GM21619 (cell line): ENCODE measurements around the gene PRKAR1B.

ENCODE experiments used
- ATAC-seq: cut with Tn5 transposase; IDR thresholded peaks from one replicate; pipeline ENCODE4 v1.9.1; 2021; ENCODE audit not compliant: unreplicated experiment

The PRKAR1B gene

DNA sequence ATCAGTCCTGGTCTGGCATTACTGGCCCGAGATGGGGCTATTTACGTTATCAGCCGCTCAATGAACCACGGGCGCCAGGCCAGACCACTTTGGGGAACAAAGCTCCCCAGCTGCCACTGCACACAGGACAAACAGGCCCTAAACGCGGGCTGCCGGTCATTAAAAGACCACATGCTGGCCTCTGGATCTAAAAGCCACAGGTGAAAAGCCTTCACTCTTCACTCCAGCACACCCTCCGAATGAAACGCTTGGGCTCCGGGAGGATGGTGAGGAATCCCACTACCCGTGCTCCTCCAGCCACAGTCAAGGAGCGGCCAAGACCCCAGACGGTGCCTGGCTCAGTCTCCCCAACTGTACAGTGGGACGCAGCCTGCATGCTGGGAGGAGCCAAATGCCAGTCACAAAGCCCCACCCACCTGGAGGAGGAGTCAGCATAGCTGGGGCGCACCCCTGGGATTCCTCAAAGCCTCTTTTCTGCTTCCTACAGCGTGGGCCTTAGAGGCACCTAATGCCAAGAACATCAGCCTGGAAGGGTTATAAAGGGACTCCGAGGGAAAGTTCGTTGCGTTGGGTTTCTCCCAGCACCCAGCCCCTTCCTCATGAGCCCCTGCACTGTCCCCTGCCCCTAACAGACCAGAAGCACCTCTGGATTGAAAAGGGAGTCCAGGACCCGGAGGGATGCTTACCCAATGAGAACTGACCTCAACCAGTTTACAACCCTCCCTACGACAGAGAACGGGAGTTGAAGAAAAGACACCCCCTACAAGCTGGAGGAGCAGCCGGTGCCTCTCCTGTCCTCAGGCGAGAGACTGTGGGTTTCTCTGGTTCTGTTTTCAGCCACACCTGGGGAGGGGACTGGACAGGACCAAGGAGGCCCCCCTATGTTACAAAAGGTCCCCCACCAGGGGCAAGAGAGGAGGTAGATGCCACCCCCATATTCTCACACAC is 212.2 kb downstream of the PRKAR1B start:
- ATAC-seq = no peak

DNA sequence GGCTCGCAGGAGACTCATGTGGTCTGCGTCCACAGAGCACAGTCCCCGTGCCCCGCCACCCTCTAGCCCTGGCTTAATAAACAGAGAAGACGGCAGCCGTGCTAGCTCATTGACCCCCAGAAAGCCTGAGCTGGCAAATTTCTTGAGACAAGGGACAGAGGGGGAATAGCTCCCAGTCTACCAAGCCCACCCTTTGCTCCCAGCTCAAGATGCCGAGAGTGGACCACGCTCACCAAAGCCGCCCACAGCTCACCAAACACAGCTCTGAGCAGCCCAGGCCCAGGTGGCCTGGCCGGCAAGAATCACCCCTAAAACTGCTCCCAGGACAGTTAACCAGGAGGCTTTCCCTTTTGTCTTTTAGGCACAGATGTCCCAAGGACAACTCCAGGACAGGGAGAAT is 212.8 kb downstream of the PRKAR1B start:
- no peak for ATAC-seq

DNA sequence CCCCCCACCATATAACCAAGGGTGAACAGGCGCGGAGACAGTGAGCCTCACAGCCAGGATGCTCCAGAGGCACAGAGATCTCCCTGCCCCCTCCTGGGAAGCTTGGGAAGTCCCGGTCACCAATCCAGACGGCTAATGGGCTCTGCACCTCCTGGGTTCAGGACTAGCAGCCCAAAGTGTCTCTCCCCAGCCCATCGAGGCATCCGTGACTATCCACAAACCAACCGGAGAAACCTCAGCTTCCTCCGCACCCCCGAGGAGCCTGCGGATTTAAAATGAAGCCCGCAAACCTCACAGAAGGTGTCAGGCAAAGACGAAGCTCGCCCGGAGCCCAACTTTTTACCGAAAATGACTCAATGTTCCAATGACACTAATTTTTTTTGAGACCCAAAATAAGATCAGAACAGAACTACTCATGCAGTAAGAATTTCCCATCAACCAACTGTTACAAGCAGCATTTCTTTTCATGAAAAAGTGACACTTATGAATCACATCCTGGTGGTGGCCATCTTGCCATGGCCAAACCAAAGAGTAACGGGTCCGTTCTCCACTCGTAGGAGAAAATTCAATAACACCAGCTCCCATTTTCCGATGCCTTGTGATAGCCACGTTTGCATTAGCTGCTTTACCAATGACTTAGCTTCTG is 213.4 kb downstream of the PRKAR1B start:
- ATAC-seq = no peak

DNA sequence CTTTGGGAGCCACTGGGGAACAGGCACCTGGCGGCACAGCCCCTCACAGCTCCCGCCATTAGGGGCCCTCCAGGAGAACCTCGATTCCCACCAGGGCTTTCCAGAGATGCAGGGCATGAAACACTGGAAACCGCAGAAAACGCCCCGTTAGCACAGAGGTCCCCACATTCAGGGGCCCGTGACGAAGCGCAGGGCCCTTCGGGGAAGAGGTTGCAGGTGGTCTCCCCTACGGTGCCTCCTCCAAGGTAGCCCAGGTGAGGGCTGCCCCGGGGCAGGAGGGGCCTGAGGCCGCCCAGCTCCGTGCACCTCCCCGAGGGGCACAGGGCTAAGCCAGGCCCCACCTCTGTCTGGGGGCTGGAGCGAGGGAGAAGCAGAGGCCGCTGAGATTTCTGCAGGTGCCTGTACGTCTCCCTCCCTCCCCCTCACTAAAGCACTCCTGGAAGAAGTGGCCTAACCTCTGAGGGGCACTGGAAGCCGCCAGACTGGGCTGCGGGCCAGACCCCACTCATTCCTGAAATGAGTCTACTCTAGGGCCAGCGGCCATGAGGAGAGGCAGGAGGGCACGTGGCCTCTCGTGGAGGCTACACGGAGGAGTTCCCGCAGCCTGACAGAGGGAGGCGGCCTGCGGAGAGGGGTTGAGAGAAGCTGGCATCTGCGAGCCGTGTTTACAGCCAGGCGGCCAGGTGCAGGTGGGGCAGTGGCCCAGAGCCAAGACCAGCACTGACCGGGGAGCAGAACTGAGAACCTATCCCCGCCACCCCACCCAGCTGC is 214.4 kb downstream of the PRKAR1B start:
- ATAC-seq = no peak

DNA sequence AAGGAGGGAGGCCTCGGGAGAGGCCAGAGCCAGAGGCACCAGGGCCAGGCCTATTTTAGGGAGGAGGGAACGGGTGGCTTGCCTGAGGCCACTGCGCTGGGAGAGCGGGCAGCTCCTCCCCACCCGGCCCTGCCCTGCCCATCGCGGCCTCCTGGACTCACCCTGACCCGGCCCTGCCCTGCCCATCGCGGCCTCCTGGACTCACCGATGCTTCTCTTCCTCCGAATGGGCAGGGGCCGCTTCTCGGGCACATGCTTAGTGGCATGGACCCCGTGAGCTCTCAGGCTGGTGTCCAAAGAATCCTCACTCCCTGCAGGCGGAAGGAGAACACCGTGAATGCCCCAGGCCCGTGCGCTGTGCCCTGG is 215.0 kb downstream of the PRKAR1B start:
- ATAC-seq = no peak

DNA sequence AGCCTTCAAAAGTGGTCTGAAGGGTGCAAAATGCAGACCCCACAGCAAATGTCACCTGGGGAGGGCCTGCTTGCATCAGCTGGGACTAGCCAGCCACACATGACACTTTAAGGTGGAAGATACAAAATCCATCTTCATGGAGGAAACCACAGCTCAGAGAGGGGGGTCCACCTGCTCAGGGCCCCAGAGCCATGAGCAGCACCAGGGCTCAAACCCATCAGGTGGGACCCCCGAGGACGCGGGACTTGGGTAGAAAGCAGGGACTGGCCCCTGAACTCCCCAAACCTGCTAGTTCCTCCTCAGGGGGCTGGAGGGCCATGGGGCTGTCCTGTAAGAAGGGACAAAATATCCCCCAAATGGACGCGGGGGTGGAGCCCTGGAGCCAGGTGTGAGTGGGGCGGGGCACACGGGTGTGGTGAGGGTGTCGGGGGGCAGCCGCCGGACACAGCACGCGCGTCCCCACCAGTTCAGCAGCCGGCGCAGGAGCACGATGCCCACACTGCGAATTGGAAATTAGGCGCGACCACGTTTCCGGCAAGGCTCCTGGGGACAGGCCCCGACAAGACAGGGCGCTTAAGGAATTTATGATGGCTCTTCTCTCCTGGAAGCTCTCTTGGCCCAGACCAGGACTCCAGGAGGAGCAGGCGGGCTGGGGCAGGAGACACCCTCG is 215.5 kb downstream of the PRKAR1B start:
- no peak for ATAC-seq

DNA sequence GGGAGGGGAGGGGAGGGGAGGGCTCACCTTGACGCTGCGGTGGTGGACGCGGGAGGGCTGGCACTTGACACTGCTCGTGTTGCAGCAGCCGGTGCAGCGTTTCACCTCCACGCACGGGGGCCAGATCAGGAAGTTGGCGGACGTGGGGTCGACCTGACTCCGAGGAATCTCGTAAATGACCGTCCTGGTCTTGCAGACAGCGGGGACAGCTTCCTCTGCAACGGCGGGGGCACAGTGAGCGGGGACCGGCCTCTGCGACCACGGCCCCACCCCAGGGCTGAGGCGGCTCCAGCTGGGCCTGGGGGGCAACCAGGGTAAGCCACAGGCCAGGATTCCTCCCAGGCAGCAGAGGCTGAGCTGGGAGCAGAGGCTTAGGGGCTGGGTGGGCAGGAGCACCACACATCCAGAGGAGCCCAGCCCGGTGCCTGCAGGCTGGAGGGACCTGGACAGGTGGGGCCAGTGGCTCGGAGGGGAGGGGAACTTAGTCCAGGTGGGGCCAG is 216.2 kb downstream of the PRKAR1B start:
- no peak for ATAC-seq

DNA sequence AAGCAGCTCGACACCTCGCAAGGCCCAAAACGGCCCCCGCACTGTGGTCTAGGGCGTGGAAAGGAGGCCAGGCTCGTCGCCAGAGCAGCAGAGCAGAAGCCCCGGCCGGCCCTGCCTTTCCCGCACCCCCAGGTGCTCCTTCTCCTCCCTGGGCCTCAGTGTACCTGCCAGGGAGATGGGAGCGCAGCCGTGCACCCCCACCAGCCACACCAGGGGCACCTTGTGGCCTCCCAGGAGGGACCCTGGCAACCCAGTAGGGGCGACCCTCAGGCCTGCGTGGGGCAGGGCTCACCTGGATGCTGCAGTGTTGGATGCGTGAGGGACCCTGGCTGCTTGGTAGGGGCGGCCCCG is 217.0 kb downstream of the PRKAR1B start:
- no peak for ATAC-seq

DNA sequence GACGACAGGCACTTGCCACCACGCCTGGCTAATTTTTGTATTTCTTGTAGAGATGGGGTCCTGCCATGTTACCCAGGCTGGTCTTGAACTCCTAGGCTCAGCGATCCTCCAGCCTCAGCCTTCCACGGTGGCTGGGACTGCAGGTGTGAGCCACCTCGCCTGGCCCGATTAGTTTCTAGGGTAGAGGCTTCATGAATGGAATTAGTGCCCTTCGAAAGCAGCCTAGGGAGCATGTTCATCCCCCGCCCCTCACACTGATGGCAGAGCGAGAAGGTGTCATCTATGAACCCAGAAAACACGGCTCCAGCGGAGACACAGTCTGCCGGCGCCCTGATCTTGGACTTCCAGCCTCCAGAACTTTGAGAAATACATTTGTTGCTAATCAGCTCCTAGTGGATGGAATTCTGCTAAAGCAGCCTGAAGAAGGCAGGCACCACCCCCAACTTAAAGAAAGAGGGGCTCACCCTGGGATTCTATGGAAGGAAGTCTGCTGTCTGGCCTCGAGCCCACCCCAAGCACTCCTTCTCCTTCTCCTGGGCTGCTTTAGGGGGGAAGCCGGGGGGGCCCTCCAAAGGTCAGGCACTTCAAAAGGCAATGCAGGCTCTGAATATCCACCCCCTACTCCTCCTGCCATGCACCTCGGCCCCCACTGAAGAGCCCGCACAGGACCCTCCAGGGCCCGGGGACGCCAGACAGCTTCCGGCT is 217.5 kb downstream of the PRKAR1B start:
- no peak for ATAC-seq

DNA sequence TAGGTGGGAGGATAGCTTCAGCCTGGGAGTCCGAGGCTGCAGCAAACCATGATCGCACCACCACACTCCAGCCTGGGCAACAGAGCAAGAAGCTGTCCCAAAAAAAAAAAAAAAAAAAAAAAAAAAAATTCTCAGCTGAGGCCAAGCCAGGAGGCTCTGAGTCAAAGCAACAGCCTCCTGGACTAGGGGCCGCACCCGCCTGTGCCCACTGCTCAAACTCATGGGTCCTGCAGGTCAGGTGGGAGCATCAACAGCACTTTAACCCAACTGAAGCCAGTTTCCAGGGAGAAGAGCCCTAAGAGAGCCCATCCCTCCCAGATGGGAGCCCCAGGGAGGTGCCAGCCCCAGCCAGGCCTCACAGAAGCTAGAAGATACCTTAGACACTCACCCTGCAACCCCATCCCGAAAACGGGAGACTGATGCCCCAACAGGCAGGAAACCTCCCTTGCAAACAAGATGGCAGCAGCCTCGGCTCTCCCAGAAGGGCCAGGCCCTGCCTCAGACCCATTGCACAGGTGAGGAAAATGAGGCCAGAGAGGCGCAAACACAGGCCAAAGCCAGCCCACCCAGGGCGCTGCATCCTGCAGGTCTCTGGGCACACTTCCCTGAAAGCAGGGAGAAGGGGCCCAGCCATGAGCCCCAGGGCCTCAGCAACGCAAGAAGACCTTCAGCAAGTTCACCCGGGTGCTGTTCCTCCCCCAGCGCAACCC is 218.5 kb downstream of the PRKAR1B start:
- no peak for ATAC-seq

DNA sequence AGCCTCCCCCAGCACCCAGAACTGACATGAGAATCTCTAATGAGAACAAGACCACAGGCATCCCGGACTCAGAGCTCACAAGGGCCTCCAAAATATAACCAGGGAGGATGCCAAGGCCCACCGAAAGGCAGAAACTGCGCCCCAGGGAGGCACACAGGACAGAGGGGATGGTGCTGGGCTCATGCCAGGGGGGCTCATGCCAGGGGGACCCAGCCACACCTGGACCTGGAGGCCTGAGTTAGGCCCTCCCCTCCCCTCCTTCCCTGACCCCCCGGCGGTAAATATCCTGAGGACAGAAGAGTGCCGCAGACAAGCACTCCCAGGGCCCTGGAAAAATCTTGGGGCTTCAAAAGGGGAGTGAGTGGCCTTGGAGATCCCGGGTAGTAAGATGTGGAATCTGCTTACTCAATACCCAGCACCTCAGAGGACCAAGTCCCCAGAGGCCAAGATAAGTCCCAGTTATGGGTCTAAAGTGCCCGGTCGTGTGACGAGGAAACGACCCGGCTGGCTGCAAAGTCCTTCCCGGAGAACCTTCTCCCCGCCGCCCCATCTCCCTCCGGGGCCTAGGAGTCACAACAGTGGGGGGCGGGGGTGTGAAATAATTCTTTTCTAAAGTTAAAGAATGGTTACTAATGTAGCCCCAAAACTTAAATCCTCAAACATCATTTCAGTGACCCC is 219.3 kb downstream of the PRKAR1B start:
- ATAC-seq = no peak

DNA sequence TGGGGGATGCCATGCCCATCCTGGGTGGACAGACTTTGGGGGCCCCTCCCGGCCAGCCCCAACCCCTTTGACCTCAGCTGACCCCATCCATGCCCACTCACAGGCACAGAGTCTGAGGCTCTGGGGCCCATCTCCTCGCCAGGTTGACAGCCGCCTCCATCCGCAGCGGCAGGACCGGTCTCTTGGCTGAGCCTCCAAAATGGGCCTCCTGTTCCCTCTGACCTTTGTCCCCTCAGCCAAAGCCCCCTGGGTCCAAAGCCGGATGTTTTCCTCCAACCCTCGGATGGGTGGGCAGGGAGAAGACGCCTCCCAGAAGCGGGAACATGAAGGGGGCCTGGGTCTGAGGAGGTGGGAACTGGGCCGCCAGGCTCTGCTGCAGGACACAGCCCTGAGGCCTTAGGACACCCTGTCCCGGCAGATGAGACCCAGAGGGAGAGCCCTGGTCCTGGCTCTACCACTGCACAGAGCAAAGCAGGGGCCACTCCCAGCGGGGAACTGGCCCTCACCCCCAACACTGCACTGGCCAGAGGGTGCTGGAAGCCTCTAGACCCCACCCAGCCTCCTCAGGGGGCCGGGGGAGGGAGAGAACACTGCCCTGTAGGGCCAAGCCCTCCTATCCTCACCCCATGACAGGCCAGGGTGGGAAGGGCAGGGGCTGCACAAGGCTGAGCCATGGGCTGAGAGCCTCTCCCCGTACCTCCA is 220.0 kb downstream of the PRKAR1B start:
- no peak for ATAC-seq

DNA sequence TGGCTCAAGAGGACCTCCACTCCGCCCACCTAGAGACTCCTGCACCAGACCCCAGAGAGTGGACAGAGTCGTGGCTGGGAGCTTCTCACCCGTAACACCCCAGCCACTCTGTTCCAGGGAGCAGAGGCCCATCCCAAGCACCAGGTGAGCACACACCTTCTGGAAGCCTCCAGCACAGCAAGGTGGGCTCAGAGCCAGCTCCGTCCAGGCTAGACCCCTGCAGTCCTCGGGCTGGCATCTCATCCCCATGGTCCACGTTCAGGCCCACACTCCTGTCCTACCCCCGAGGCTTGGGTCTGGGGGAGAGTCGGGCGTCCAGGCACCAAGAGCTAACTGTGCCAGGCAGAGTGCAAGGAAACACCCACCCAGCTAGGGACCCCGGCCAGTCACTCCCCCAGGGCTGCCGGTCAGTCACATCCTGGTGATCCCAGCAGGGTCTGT is 220.7 kb downstream of the PRKAR1B start:
- ATAC-seq = no peak

DNA sequence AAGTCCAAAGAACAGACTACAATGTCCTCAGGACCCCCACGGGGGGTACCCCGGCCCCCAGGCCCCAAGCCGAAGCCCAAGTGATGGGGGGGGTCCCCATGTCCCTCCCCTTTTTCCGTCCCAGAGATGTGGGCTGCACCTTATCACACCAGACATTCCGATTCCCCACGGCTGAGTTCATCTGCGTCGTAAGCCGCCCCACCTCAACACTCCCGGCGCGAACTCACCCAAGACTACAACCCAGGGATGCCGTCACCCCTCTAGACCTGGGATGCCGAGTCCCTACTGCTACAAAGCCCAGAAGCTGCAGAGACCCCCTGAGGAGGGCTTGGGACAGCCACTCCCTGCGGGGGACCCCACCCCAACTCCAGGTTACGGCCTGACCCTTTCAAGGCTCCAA is 221.9 kb downstream of the PRKAR1B start:
- no peak for ATAC-seq

DNA sequence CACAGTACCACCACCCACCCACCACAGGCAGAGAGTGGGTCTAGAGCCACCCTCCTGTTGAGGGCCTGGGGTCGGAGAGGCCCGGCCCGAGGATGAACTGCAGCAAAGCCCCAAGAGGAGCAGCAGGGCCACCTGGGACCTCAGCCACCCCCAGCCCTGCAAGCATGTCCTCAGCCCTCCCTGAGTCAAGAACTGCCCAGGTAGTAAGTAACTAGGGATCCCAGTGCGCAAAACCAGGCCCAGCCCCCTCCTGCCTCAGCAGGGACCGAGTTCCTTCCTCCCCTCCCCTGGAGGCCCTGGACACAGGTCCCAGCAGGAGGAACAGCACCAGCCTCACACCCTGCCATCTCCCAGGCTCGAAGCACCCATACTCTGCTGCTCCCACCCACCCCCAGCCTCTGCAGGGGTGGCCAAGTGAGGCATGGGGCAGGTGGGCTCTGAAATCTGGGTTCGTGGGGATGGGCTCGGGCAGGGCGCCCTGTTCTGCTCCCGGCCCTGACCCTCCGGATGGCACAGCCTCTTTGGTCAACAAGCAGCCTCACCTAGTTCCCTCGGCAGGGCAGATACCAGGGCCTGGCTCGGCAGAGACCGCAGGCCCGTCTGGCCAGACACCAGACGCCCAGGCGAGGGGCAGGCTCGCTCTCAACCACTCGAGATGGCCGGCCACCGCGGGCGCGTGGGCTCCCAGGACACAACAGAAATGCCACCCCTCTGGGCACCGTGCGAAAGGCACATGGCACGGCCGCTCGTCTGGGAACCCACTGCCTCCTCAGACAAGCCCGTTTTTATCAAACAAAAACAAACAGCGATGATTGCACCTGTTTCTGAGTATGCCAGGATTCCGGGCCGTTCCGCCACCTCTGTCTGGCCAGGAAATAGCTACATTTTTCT is 222.6 kb downstream of the PRKAR1B start:
- no peak for ATAC-seq

DNA sequence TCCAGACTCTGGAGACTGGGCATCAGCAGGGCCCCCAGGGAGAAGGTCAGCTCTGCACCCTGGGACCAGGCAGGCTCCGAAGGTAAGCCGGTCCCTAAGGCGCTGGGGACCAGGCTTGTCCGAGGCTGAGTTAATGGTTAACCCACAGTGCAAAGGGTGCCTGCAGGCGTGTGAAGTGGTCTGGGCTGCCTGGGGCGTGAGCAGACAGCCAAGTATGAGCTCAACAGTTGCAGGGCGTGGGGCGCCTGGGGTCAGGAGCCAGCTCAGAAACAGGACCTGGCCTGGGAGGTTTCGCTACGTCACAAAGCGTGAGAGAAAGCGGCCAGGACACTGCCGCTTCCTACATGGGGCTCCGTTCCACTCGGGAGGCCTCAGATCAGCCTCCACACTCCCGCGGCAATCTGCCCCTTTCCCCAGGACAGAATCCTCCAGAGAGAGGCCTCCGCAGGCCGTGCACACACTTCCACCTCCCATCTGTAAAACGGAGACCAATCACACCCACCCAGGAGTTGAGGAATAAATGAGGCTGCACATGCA is 223.4 kb downstream of the PRKAR1B start:
- no peak for ATAC-seq

DNA sequence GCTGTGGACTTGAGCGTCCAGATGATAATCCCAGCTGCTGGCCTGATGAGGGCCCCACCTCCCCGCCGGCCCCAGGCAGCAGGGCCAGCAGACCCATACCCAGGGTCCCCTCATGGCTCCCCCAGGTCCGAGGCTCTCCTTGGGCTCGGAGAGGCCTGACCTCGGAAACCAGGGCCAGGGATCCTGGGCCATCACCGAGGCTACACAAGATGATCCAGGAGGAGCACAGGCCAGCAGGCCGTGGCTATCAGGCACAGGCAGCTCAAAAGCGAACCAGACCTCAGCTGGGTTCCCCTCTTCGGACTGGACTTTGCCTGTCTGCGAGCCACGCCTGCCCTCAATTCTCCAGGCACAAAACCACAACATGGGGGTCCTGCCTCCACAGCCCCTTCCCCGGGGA is 224.8 kb downstream of the PRKAR1B start:
- ATAC-seq = no peak
